ENCODE measurements around the gene ZNF90.
"Not testable (repeated sequence)": the region's sequence is repeated elsewhere in the genome, so short reads cannot be mapped to it uniquely, and the experiment has no call there.

ZNF90 gene

GRCh38 chr19:20078581-20079031, 806 bp downstream of the ZNF90 start:
- peak overlapping the region; percentile 73 for H3K27ac ChIP-seq
- TF ChIP-seq, protein P1, sequence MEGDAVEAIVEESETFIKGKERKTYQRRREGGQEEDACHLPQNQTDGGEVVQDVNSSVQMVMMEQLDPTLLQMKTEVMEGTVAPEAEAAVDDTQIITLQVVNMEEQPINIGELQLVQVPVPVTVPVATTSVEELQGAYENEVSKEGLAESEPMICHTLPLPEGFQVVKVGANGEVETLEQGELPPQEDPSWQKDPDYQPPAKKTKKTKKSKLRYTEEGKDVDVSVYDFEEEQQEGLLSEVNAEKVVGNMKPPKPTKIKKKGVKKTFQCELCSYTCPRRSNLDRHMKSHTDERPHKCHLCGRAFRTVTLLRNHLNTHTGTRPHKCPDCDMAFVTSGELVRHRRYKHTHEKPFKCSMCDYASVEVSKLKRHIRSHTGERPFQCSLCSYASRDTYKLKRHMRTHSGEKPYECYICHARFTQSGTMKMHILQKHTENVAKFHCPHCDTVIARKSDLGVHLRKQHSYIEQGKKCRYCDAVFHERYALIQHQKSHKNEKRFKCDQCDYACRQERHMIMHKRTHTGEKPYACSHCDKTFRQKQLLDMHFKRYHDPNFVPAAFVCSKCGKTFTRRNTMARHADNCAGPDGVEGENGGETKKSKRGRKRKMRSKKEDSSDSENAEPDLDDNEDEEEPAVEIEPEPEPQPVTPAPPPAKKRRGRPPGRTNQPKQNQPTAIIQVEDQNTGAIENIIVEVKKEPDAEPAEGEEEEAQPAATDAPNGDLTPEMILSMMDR (conservative IDR thresholded peaks at IDR 0.05): no peak

- TF ChIP-seq, protein P1 (conservative IDR thresholded peaks at IDR 0.05): no peak
Observed at GRCh38 chr19:20079476-20079875, 1.7 kb downstream of the ZNF90 start.

GRCh38 chr19:20080656-20081055, 2.9 kb downstream of the ZNF90 start:
- H3K27ac ChIP-seq: peak overlapping the region; percentile 74; the same call in 1 of the 2 replicates
- TF ChIP-seq, protein P1 (conservative IDR thresholded peaks at IDR 0.05): no peak

More at GRCh38 chr19:20079476-20079875, 1.7 kb downstream of the ZNF90 start:
- H3K27ac ChIP-seq: peak overlapping the region; percentile 73

DNA sequence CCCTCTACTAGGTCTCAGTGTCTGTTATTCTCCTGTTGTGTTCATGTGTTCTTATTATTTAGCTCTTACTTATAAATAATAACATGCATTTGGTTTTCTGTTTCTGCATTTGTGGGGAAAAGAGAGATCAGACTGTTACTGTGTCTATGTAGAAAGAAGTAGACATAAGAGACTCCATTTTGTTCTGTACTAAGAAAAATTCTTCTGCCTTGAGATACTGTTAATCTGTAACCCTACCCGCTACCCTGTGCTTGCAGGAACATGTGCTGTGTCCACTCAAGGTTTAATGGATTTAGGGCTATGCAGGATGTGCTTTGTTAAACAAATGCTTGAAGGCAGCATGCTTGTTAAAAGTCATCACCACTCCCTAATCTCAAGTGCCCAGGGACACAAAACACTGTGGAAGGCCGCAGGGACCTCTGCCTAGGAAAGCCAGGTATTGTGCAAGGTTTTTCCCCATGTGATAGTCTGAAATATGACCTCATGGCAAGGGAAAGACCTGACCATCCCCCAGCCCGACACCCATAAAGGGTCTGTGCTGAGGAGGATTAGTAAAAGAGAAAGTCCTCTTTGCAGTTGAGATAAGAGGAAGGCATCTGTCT, 4.5 kb downstream of the ZNF90 start:
- peak overlapping the region; percentile 74 for H3K27ac ChIP-seq

- peak overlapping the region; percentile 74 for H3K27ac ChIP-seq
Observed at GRCh38 chr19:20082876-20083275, 5.1 kb downstream of the ZNF90 start.

GRCh38 chr19:20102097-20102496, 24.3 kb downstream of the ZNF90 start:
- no peak overlapping the region for H3K27ac ChIP-seq
- TF ChIP-seq, protein P1 (conservative IDR thresholded peaks at IDR 0.05): no peak

DNA sequence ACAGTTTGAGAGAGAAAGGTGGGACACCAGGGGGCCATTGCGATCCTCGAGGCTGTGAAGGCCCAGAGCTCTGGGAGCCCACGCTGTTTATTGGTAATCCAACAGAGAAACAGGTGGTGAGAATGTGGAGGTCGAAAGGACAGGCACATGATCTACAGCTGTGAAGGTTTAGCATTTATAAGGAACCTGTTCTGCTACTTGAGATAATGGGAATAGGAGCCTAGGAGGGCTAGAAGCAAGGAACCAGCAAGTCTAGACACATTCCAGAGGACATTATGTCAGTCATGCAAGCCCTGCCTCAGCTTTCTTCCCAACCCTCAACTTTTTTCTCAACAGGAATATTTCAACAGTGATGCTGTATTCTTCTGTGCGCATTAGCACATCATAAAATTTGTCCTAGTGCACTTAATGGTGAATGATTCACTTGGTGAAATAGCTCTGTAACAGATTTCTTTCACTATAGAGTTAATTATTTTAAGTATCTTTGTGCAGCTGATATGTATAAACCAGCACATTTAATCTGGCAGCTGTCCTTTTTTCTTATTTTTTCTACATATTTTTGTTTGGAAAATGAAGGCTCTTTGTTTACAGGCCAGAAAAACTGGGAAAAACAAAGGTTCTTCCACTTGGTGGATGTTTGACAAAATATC, 25.4 kb downstream of the ZNF90 start:
- TF ChIP-seq, protein P1 (conservative IDR thresholded peaks at IDR 0.05): no peak
- H3K27ac ChIP-seq: no peak overlapping the region

- no peak overlapping the region for H3K27ac ChIP-seq
- TF ChIP-seq, protein P1 (conservative IDR thresholded peaks at IDR 0.05): no peak
Observed at GRCh38 chr19:20107301-20107700, 29.5 kb downstream of the ZNF90 start.

DNA sequence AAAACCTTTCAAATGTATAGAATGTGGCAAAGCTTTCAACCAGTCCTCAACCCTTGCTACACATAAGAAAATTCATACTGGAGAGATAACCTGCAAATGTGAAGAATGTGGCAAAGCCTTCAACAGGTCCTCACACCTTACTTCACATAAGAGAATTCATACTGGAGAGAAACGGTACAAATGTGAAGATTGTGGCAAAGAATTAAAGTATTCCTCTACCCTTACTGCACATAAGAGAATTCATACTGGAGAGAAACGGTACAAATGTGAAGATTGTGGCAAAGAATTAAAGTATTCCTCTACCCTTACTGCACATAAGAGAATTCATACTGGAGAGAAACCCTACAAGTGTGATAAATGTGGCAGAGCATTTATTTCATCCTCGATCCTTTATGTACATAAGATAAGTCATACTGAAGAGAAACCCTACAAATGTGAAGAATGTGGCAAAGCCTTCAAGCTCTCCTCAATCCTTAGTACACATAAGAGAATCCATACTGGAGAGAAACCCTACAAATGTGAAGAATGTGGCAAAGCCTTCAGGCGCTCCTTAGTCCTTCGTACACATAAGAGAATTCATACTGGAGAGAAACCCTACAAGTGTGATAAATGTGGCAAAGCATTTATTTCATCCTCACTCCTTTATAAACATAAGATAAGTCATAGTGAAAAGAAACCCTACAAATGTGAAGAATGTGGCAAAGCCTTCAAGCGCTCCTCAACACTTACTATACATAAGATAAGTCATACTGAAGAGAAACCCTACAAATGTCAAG, 40.5 kb downstream of the ZNF90 start:
- H3K27ac ChIP-seq: not testable (repeated sequence)

Measured in VCaP (cell line).